ENCODE data around the gene C1S. TPM values are rescaled to one million over a fixed set of nuclear protein-coding genes. Genes with fewer than 3 reads are reported as not detected.

The C1S gene
- polyA plus RNA-seq: 9.1 and 16.7 TPM in 2 replicates

DNA sequence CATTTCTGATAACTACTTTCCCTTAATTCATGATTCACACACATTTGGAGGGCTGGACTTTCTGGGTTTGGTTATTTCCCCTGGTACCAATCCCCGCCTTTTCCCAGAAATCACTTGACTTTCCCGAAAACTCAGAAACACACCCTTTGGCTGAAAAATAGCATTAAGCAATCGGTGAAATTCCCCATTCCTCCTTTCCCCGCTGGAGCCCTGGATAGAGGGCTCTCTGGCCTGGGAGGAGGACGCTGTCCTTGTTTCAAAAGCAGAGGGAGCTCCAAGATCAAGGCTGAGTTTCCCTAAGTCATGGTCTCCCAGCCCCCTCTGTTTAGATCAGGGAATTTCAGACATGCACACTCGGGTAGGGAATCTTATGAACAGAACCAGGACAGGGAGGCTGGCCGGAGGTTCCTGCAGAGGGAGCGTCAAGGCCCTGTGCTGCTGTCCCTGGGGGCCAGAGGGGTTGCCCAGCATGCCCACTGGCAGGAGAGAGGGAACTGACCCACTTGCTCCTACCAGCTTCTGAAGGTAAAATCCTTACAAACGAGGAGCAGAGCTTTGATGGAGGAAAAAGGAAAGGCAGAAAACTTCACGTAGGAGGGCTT, at the start of gene C1S:
Gene C1S (plus strand): TSS at position 366 of the 602 bp plus-strand sequence. CDS start 1,195 bp downstream, outside the sequence.

GRCh38 chr12:7018350-7019042, 42.0 kb upstream of the C1S start, which contains the start of gene LPCAT3:
TSS of gene LPCAT3 (minus strand) at chr12:7018476. CDS start at chr12:7018424, 52 bp downstream.

GRCh38 chr12:7092229-7092985, 31.9 kb downstream of the C1S start, which contains the start of gene C1R:
TSS of gene C1R (minus strand) at chr12:7092445. CDS start at chr12:7092388, 57 bp downstream.

GRCh38 chr12:7108796-7109571, 48.5 kb downstream of the C1S start, which contains the start of gene C1RL:
TSS of gene C1RL (minus strand) at chr12:7109214. CDS start at chr12:7109180, 34 bp downstream.

Other genes with a start within 250 kb of the C1S start
- 3.8 and 14.6 TPM in 2 replicates for gene GPR162, start 238.9 kb upstream of the C1S start, polyA plus RNA-seq
- gene P3H3, start 232.3 kb upstream of the C1S start, polyA plus RNA-seq: 0.34 and 1.6 TPM in 2 replicates
- gene GNB3, start 219.8 kb upstream of the C1S start, polyA plus RNA-seq: 0.29 and 1.1 TPM in 2 replicates
- 0.21 and 0.51 TPM in 2 replicates for gene CDCA3, start 209.4 kb upstream of the C1S start, polyA plus RNA-seq
- 10.5 and 14.9 TPM in 2 replicates for gene USP5, start 208.6 kb upstream of the C1S start, polyA plus RNA-seq
- 1,435 and 2,077 TPM in 2 replicates for gene TPI1, start 193.2 kb upstream of the C1S start, polyA plus RNA-seq
- 0.55 TPM in 1 of 2 replicates, not detected in the other for gene SPSB2, start 187.4 kb upstream of the C1S start, polyA plus RNA-seq
- 3.5 and 6.7 TPM in 2 replicates for gene LRRC23, start 155.9 kb upstream of the C1S start, polyA plus RNA-seq
- 224 and 335 TPM in 2 replicates for gene ENO2, start 146.1 kb upstream of the C1S start, polyA plus RNA-seq
- 1.6 and 2.4 TPM in 2 replicates for gene ATN1, start 132.8 kb upstream of the C1S start, polyA plus RNA-seq
- not detected in 2 replicates for gene RNU7-1, start 116.9 kb upstream of the C1S start, polyA plus RNA-seq
- gene C12orf57, start 116.7 kb upstream of the C1S start, polyA plus RNA-seq: 313 and 357 TPM in 2 replicates
- 0.39 TPM in 1 of 2 replicates, not detected in the other for gene PTPN6, start 109.4 kb upstream of the C1S start, polyA plus RNA-seq
- 66.1 and 89.6 TPM in 2 replicates for gene PHB2, start 90.1 kb upstream of the C1S start, polyA plus RNA-seq
- 36.1 and 37.1 TPM in 2 replicates for gene EMG1, start 89.8 kb upstream of the C1S start, polyA plus RNA-seq
- gene LPCAT3, start 42.2 kb upstream of the C1S start, polyA plus RNA-seq: 4.4 and 5.9 TPM in 2 replicates
- gene C1R, start 31.7 kb downstream of the C1S start, polyA plus RNA-seq: 0.78 and 8.0 TPM in 2 replicates
- 2.8 and 4.1 TPM in 2 replicates for gene C1RL, start 48.5 kb downstream of the C1S start, polyA plus RNA-seq
- 1.4 TPM in 1 of 2 replicates, not detected in the other for gene RBP5, start 68.2 kb downstream of the C1S start, polyA plus RNA-seq
- gene CLSTN3, start 69.7 kb downstream of the C1S start, polyA plus RNA-seq: 125 and 134 TPM in 2 replicates
- 4.6 and 5.6 TPM in 2 replicates for gene PEX5, start 129.0 kb downstream of the C1S start, polyA plus RNA-seq
- gene ACSM4, start 243.4 kb downstream of the C1S start, polyA plus RNA-seq: not detected in 2 replicates